Panc1 (cell line): ENCODE measurements around the gene SUPT6H. TPM values are rescaled to one million over a fixed set of nuclear protein-coding genes. Genes with fewer than 3 reads are reported as not detected.

Source experiments
- ATAC-seq: fragments of 200-7000 bp; cut with Tn5 transposase; 2 replicates; pipeline ENCODE4 v1.9.1; 2020; ENCODE audit warnings: mild to moderate bottlenecking, moderate library complexity
- BruUV-seq: library from RNA; stranded (reverse); fragments of 400-500 nt; replicated peaks from 2 replicates; lab custom pipeline; 2021; lab: Mats Ljungman, UMichigan
- CTCF ChIA-PET: fragments of 300-600 bp; sonication (Branson Sonifier 250); formaldehyde crosslinking; loops from one replicate; lab custom pipeline; 2022; ENCODE audit warnings: antibody characterized with exemption; lab: Charles Lee
- POLR2A ChIA-PET: fragments of 300-600 bp; sonication (Branson Sonifier 250); formaldehyde crosslinking; loops from one replicate; lab custom pipeline; 2022; ENCODE audit warnings: antibody characterized with exemption; lab: Charles Lee
- DNase-seq: peaks from one replicate; pipeline ENCODE4 v3.0.0-alpha.2; 2010; ENCODE audit warnings: low read depth, low spot score
- H3K27ac ChIP-seq: 2 replicates; pipeline ENCODE4 v1.5.1; 2011; ENCODE audit warnings: mild to moderate bottlenecking, low read length, inconsistent platforms
- H3K27me3 ChIP-seq: fragments of 200-500 bp; sonication (Bioruptor generic); 2 replicates; pipeline ENCODE4 v1.6.0; 2014; ENCODE audit warnings: low read length, inconsistent platforms; ENCODE audit not compliant: control insufficient read depth, insufficient read depth
- H3K36me3 ChIP-seq: fragments of 200-500 bp; sonication (Bioruptor generic); 2 replicates; pipeline ENCODE4 v1.5.1; 2014; ENCODE audit warnings: inconsistent platforms, mild to moderate bottlenecking, low read length, moderate library complexity; ENCODE audit not compliant: control insufficient read depth, insufficient read depth
- H3K4me1 ChIP-seq: 2 replicates; pipeline ENCODE4 v1.5.1; 2011; ENCODE audit warnings: inconsistent platforms, mild to moderate bottlenecking, low read length, moderate library complexity; ENCODE audit not compliant: control insufficient read depth, insufficient read depth
- H3K4me3 ChIP-seq, 2 experiments: 2 replicates each; pipeline ENCODE4 v1.5.1; 2011 to 2012; ENCODE audit warnings: low read depth in 2 of 2, low read length in 2 of 2, mild to moderate bottlenecking in 2 of 2, inconsistent platforms in 1 of 2, moderate library complexity in 1 of 2
- H3K9me3 ChIP-seq: fragments of 200-500 bp; sonication (Bioruptor generic); 2 replicates; pipeline ENCODE4 v1.5.1; 2014; ENCODE audit warnings: low read depth, mild to moderate bottlenecking, inconsistent platforms, low read length, moderate library complexity; ENCODE audit not compliant: control insufficient read depth, insufficient read depth
- CTCF ChIP-seq: fragments of 450-650 bp; IDR thresholded peaks from 2 replicates; pipeline ENCODE4 v1.5.1; 2017; ENCODE audit warnings: mild to moderate bottlenecking
- POLR2AphosphoS5 ChIP-seq: IDR thresholded peaks from 2 replicates; pipeline ENCODE4 v1.6.1; 2012; ENCODE audit warnings: mild to moderate bottlenecking, low read depth, low read length, moderate library complexity
- REST ChIP-seq, 2 experiments: IDR thresholded peaks; 2 replicates each; pipeline ENCODE4 v1.6.1; 2011 to 2012; ENCODE audit warnings: low read depth in 2 of 2, control low read depth in 1 of 2, low read length in 1 of 2, mild to moderate bottlenecking in 1 of 2, moderate library complexity in 1 of 2; ENCODE audit not compliant: insufficient read depth in 1 of 2
- SIN3A ChIP-seq: IDR thresholded peaks from 2 replicates; pipeline ENCODE4 v1.6.1; 2012; ENCODE audit warnings: low read depth, mild to moderate bottlenecking, low read length, moderate library complexity, borderline replicate concordance; ENCODE audit not compliant: insufficient read depth
- TCF7L2 ChIP-seq: IDR thresholded peaks from 2 replicates; pipeline ENCODE4 v1.6.1; 2011; ENCODE audit warnings: mild to moderate bottlenecking, low read depth, low read length, inconsistent platforms
- in situ Hi-C: cut with HindIII; loops from 2 replicates; pipeline ENCODE4 v1.10.0; 2016; ENCODE audit warnings: low sequenced_read_pairs, low pct_unique_long_range_greater_than_20kb
- intact Hi-C: fragments of 100-400 bp; cut with micrococcal nuclease; formaldehyde crosslinking; loops from one replicate; pipeline ENCODE4 v1.10.0; 2022; ENCODE audit not compliant: unreplicated experiment
- total RNA-seq: library from RNA; stranded (reverse); gene quantifications from one replicate; pipeline ENCODE4 v1.2.1, GENCODE V29; 2021; ENCODE audit not compliant: unreplicated experiment

SUPT6H gene
- total RNA-seq, 1 experiment from 2014 or later, result 108 TPM

GRCh38 chr17:28626818-28627217 lies 35.2 kb upstream of the SUPT6H start:
- H3K9me3 ChIP-seq, result no peaks in the 10 kb centered on the region
- ChIA-PET POLR2A (no interaction called here), CTCF (no interaction called here)
- H3K27ac ChIP-seq, result no peak overlapping the region
- no peaks in the 10 kb centered on the region for H3K4me1 ChIP-seq
- in situ Hi-C loops (no loop called here), intact Hi-C loops (no loop called here)
- peaks cover 36% of the 10 kb centered on the region for H3K36me3 ChIP-seq
- ATAC-seq, result no peak
- no peak for DNase-seq
- BruUV-seq, result TSS peak; percentile 30
- no peaks in the 10 kb centered on the region for H3K27me3 ChIP-seq
- no peak overlapping the region for H3K4me3 ChIP-seq
- no peak for TF ChIP-seq SIN3A
- TF ChIP-seq CTCF, result no peak
- TF ChIP-seq POLR2AphosphoS5, result no peak
- TF ChIP-seq REST (IDR thresholded peaks at IDR 0.05; ENCODE audit: insufficient read depth in 1 of 2, low read depth in 2 of 2, low read length in 1 of 2), result no peak
- TF ChIP-seq TCF7L2, result no peak

GRCh38 chr17:28634206-28634865 lies 27.7 kb upstream of the SUPT6H start:
- ATAC-seq, result no peak
- intact Hi-C loops (no loop called here), in situ Hi-C loops (no loop called here)
- H3K9me3 ChIP-seq, result no peaks in the 10 kb centered on the region
- DNase-seq, result no peak
- peaks cover 62% of the 10 kb centered on the region for H3K36me3 ChIP-seq
- BruUV-seq, result TSS peak; percentile 29
- ChIA-PET POLR2A (interaction anchor here (0.6 kb wide), 1 partner anchor 176 kb away, joined by 3 read pairs; no protein-coding TSS in a partner anchor), CTCF (no interaction called here)
- H3K27ac ChIP-seq, result no peak overlapping the region
- H3K27me3 ChIP-seq, result no peaks in the 10 kb centered on the region
- H3K4me3 ChIP-seq, result no peak overlapping the region
- TF ChIP-seq CTCF (no peak), TCF7L2 (no peak), POLR2AphosphoS5 (no peak), SIN3A (no peak), REST (IDR thresholded peaks at IDR 0.05; ENCODE audit: insufficient read depth in 1 of 2, low read depth in 2 of 2, low read length in 1 of 2) (no peak)
- no peaks in the 10 kb centered on the region for H3K4me1 ChIP-seq
